Kidney epithelial cell (primary cell): ENCODE data around the gene MAD1L1. TPM values are rescaled to one million over a fixed set of nuclear protein-coding genes. Genes with fewer than 3 reads are reported as not detected.

Source experiments
- DNase-seq: peaks from one replicate; pipeline ENCODE4 v3.0.0-alpha.2; 2010; ENCODE audit warnings: low read depth
- H3K27me3 ChIP-seq: 2 replicates; pipeline ENCODE4 v1.6.0; 2011; ENCODE audit warnings: low read length; ENCODE audit not compliant: control insufficient read depth, insufficient read depth
- H3K36me3 ChIP-seq: 2 replicates; pipeline ENCODE4 v1.5.1; 2011; ENCODE audit warnings: low read length; ENCODE audit not compliant: control insufficient read depth, insufficient read depth
- H3K4me3 ChIP-seq: 2 replicates; pipeline ENCODE4 v1.5.1; 2011; ENCODE audit warnings: low read depth, mild to moderate bottlenecking, control low read depth, low read length
- CTCF ChIP-seq: IDR thresholded peaks from 2 replicates; pipeline ENCODE4 v1.5.1; 2011; ENCODE audit warnings: mild to moderate bottlenecking, moderate library complexity, low read length, control low read depth, inconsistent platforms; ENCODE audit not compliant: insufficient read depth, poor library complexity, severe bottlenecking
- total RNA-seq: library from RNA; depleted of rRNA; stranded (reverse); fragments of >200 nt; gene quantifications from 2 replicates; pipeline ENCODE4 v1.2.3, GENCODE V29; 2015

The MAD1L1 gene
- total RNA-seq, 1 donor from 2014 or later: 61.2 TPM

- H3K27me3 ChIP-seq: no peaks in the 10 kb centered on the region
- no peak for TF ChIP-seq CTCF
- H3K36me3 ChIP-seq: no peaks in the 10 kb centered on the region
- peak; percentile 42 for DNase-seq
- no peak overlapping the region for H3K4me3 ChIP-seq
These were observed 150.4 kb downstream of the MAD1L1 start for GRCh38 chr7:2082139-2082998.

- no peak overlapping the region for H3K4me3 ChIP-seq
- no peaks in the 10 kb centered on the region for H3K27me3 ChIP-seq
- TF ChIP-seq CTCF: no peak
- DNase-seq: no peak
- peaks cover 2% of the 10 kb centered on the region for H3K36me3 ChIP-seq
These were observed 151.1 kb downstream of the MAD1L1 start for GRCh38 chr7:2081526-2082135.

GRCh38 chr7:2080477-2080876 lies 152.3 kb downstream of the MAD1L1 start:
- Histone ChIP-seq H3K36me3 (peaks cover 2% of the 10 kb centered on the region), H3K4me3 (no peak overlapping the region), H3K27me3 (no peaks in the 10 kb centered on the region)
- no peak for DNase-seq
- no peak for TF ChIP-seq CTCF

GRCh38 chr7:2080060-2080387 lies 152.7 kb downstream of the MAD1L1 start:
- no peak for TF ChIP-seq CTCF
- no peak for DNase-seq
- no peaks in the 10 kb centered on the region for H3K27me3 ChIP-seq
- no peak overlapping the region for H3K4me3 ChIP-seq
- peaks cover 2% of the 10 kb centered on the region for H3K36me3 ChIP-seq

- peaks cover 2% of the 10 kb centered on the region for H3K36me3 ChIP-seq
- DNase-seq: no peak
- no peak for TF ChIP-seq CTCF
These were observed 153.2 kb downstream of the MAD1L1 start for GRCh38 chr7:2079332-2080059.

More at GRCh38 chr7:2079332-2080059, 153.2 kb downstream of the MAD1L1 start:
- no peak overlapping the region for H3K4me3 ChIP-seq
- no peaks in the 10 kb centered on the region for H3K27me3 ChIP-seq
